GM18873 (cell line): Measurements from ENCODE around the gene PIP4K2A.
"Not testable (repeated sequence)": the region's sequence is repeated elsewhere in the genome, so short reads cannot be mapped to it uniquely, and the experiment has no call there.

Source experiments
- ATAC-seq: cut with Tn5 transposase; IDR thresholded peaks from one replicate; pipeline ENCODE4 v1.9.1; 2021; ENCODE audit warnings: mild to moderate bottlenecking, moderate library complexity, moderate number of reproducible peaks; ENCODE audit not compliant: unreplicated experiment, low FRiP score

The PIP4K2A gene

GRCh38 chr10:22720667-22721066 is 6.3 kb upstream of the PIP4K2A start:
- ATAC-seq = no peak

GRCh38 chr10:22719406-22720042 is 5.1 kb upstream of the PIP4K2A start:
- no peak for ATAC-seq

GRCh38 chr10:22718659-22719058 is 4.3 kb upstream of the PIP4K2A start:
- ATAC-seq = not testable (repeated sequence)

GRCh38 chr10:22717728-22718127 is 3.4 kb upstream of the PIP4K2A start:
- ATAC-seq = no peak

- ATAC-seq = no peak
These were observed 2.6 kb upstream of the PIP4K2A start for GRCh38 chr10:22716943-22717342.

GRCh38 chr10:22715290-22715625 is 880 bp upstream of the PIP4K2A start:
- no peak for ATAC-seq

- ATAC-seq = no peak
These were observed 412 bp downstream of the PIP4K2A start for GRCh38 chr10:22713853-22714478.

- no peak for ATAC-seq
These were observed 1.2 kb downstream of the PIP4K2A start for GRCh38 chr10:22712956-22713852.

GRCh38 chr10:22712211-22712955 is 2.0 kb downstream of the PIP4K2A start:
- ATAC-seq = no peak

GRCh38 chr10:22711373-22711772 is 3.0 kb downstream of the PIP4K2A start:
- ATAC-seq = no peak

- ATAC-seq = no peak
These were observed 4.1 kb downstream of the PIP4K2A start for GRCh38 chr10:22710139-22710745.

- ATAC-seq = no peak
These were observed 5.6 kb downstream of the PIP4K2A start for GRCh38 chr10:22708772-22709171.

GRCh38 chr10:22705527-22705926 is 8.9 kb downstream of the PIP4K2A start:
- no peak for ATAC-seq

- ATAC-seq = no peak
These were observed 9.4 kb downstream of the PIP4K2A start for GRCh38 chr10:22704942-22705341.

- no peak for ATAC-seq
These were observed 9.9 kb downstream of the PIP4K2A start for GRCh38 chr10:22704471-22704911.

- ATAC-seq = no peak
These were observed 12.0 kb downstream of the PIP4K2A start for GRCh38 chr10:22702348-22702747.

- ATAC-seq = no peak
These were observed 13.1 kb downstream of the PIP4K2A start for GRCh38 chr10:22701132-22701826.

- peak; percentile 42 for ATAC-seq
These were observed 13.9 kb downstream of the PIP4K2A start for GRCh38 chr10:22700489-22700888.

GRCh38 chr10:22699976-22700375 is 14.4 kb downstream of the PIP4K2A start:
- ATAC-seq = no peak
